Astrocyte (in vitro differentiated cells and primary cell): ENCODE measurements around the gene SYNGR2.

Experiments
- EZH2 ChIP-seq: IDR thresholded peaks from 2 replicates; pipeline ENCODE4 v1.6.1; 2012; ENCODE audit warnings: mild to moderate bottlenecking, low read length, inconsistent platforms; ENCODE audit not compliant: insufficient read depth
- TF ChIP-seq, protein P1 (sequence below): IDR thresholded peaks from 2 replicates; pipeline ENCODE4 v1.5.1; 2011; ENCODE audit warnings: low read depth, mild to moderate bottlenecking, inconsistent platforms, low read length, moderate library complexity; ENCODE audit not compliant: insufficient read depth

- TF ChIP-seq, protein P1, sequence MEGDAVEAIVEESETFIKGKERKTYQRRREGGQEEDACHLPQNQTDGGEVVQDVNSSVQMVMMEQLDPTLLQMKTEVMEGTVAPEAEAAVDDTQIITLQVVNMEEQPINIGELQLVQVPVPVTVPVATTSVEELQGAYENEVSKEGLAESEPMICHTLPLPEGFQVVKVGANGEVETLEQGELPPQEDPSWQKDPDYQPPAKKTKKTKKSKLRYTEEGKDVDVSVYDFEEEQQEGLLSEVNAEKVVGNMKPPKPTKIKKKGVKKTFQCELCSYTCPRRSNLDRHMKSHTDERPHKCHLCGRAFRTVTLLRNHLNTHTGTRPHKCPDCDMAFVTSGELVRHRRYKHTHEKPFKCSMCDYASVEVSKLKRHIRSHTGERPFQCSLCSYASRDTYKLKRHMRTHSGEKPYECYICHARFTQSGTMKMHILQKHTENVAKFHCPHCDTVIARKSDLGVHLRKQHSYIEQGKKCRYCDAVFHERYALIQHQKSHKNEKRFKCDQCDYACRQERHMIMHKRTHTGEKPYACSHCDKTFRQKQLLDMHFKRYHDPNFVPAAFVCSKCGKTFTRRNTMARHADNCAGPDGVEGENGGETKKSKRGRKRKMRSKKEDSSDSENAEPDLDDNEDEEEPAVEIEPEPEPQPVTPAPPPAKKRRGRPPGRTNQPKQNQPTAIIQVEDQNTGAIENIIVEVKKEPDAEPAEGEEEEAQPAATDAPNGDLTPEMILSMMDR: no peak
- no peak for TF ChIP-seq EZH2
Observed at GRCh38 chr17:78132767-78133178, 35.6 kb upstream of the SYNGR2 start.
